ENCODE data around the gene VPS45.

Gene VPS45

GRCh38 chr1:150111670-150112069, 44.1 kb downstream of the VPS45 start:
- Histone ChIP-seq H3K4me3 (ENCODE audit: low read depth in 1 of 2, low read length in 1 of 2) (no peak overlapping the region), H3K4me1 (ENCODE audit: control insufficient read depth in 1 of 2, insufficient read depth in 1 of 2, low read depth in 1 of 2, low read length in 1 of 2) (no peaks in the 10 kb centered on the region), H3K36me3 (no peaks in the 10 kb centered on the region), H3K27me3 (no peaks in the 10 kb centered on the region), H3K27ac (no peak overlapping the region), H3K9me3 (no peaks in the 10 kb centered on the region)
- TF ChIP-seq CTCF (IDR thresholded peaks at IDR 0.05): no peak

GRCh38 chr1:150115121-150115520, 47.5 kb downstream of the VPS45 start:
- no peak for TF ChIP-seq CTCF (IDR thresholded peaks at IDR 0.05)
- H3K27me3 ChIP-seq: no peaks in the 10 kb centered on the region
- no peaks in the 10 kb centered on the region for H3K9me3 ChIP-seq
- no peaks in the 10 kb centered on the region for H3K36me3 ChIP-seq
- H3K4me3 ChIP-seq (ENCODE audit: low read depth in 1 of 2, low read length in 1 of 2): no peak overlapping the region
- H3K4me1 ChIP-seq (ENCODE audit: control insufficient read depth in 1 of 2, insufficient read depth in 1 of 2, low read depth in 1 of 2, low read length in 1 of 2): no peaks in the 10 kb centered on the region
- no peak overlapping the region for H3K27ac ChIP-seq

GRCh38 chr1:150118716-150119115, 51.1 kb downstream of the VPS45 start:
- Histone ChIP-seq H3K27me3 (no peaks in the 10 kb centered on the region), H3K27ac (no peak overlapping the region), H3K4me3 (ENCODE audit: low read depth in 1 of 2, low read length in 1 of 2) (no peak overlapping the region), H3K4me1 (ENCODE audit: control insufficient read depth in 1 of 2, insufficient read depth in 1 of 2, low read depth in 1 of 2, low read length in 1 of 2) (no peaks in the 10 kb centered on the region), H3K36me3 (no peaks in the 10 kb centered on the region), H3K9me3 (no peaks in the 10 kb centered on the region)
- TF ChIP-seq CTCF (IDR thresholded peaks at IDR 0.05): no peak

- H3K4me3 ChIP-seq (ENCODE audit: low read depth in 1 of 2, low read length in 1 of 2): no peak overlapping the region
- no peak for TF ChIP-seq CTCF (IDR thresholded peaks at IDR 0.05)
- no peak overlapping the region for H3K27ac ChIP-seq
- no peaks in the 10 kb centered on the region for H3K9me3 ChIP-seq
- H3K27me3 ChIP-seq: no peaks in the 10 kb centered on the region
- H3K36me3 ChIP-seq: no peaks in the 10 kb centered on the region
- no peaks in the 10 kb centered on the region for H3K4me1 ChIP-seq (ENCODE audit: control insufficient read depth in 1 of 2, insufficient read depth in 1 of 2, low read depth in 1 of 2, low read length in 1 of 2)
Measured at GRCh38 chr1:150121236-150121862, 53.8 kb downstream of the VPS45 start.

GRCh38 chr1:150126811-150127210, 59.2 kb downstream of the VPS45 start:
- H3K9me3 ChIP-seq: no peaks in the 10 kb centered on the region
- no peaks in the 10 kb centered on the region for H3K36me3 ChIP-seq
- no peaks in the 10 kb centered on the region for H3K4me1 ChIP-seq (ENCODE audit: control insufficient read depth in 1 of 2, insufficient read depth in 1 of 2, low read depth in 1 of 2, low read length in 1 of 2)
- no peak overlapping the region for H3K4me3 ChIP-seq (ENCODE audit: low read depth in 1 of 2, low read length in 1 of 2)
- TF ChIP-seq CTCF (IDR thresholded peaks at IDR 0.05): no peak
- no peaks in the 10 kb centered on the region for H3K27me3 ChIP-seq
- no peak overlapping the region for H3K27ac ChIP-seq

GRCh38 chr1:150127464-150127863, 59.9 kb downstream of the VPS45 start:
- H3K9me3 ChIP-seq: no peaks in the 10 kb centered on the region
- no peaks in the 10 kb centered on the region for H3K4me1 ChIP-seq (ENCODE audit: control insufficient read depth in 1 of 2, insufficient read depth in 1 of 2, low read depth in 1 of 2, low read length in 1 of 2)
- no peaks in the 10 kb centered on the region for H3K36me3 ChIP-seq
- no peak overlapping the region for H3K4me3 ChIP-seq (ENCODE audit: low read depth in 1 of 2, low read length in 1 of 2)
- no peak for TF ChIP-seq CTCF (IDR thresholded peaks at IDR 0.05)
- no peak overlapping the region for H3K27ac ChIP-seq
- no peaks in the 10 kb centered on the region for H3K27me3 ChIP-seq
